Central memory CD4-positive, alpha-beta T cell (primary cell): Measurements from ENCODE around the gene ZNF814.
"Not testable (repeated sequence)": the region's sequence is repeated elsewhere in the genome, so short reads cannot be mapped to it uniquely, and the experiment has no call there.

ENCODE experiments used
- DNase-seq: peaks from one replicate; pipeline ENCODE4 v3.0.0; 2022

ZNF814 gene

GRCh38 chr19:57854117-57854516 is 34.7 kb downstream of the ZNF814 start:
- not testable (repeated sequence) for DNase-seq

GRCh38 chr19:57851812-57852603 is 36.8 kb downstream of the ZNF814 start:
- DNase-seq = not testable (repeated sequence)

- DNase-seq = no peak
These were observed 38.3 kb downstream of the ZNF814 start for GRCh38 chr19:57850553-57851017.

- peak; percentile 83 for DNase-seq
These were observed 39.0 kb downstream of the ZNF814 start, which contains the start of gene ZNF587 for GRCh38 chr19:57849666-57850473. Gene ZNF587 (plus strand): TSS chr19:57849859. CDS start chr19:57850039, 180 bp downstream.

- DNase-seq = not testable (repeated sequence)
These were observed 39.6 kb downstream of the ZNF814 start for GRCh38 chr19:57849162-57849665.

- not testable (repeated sequence) for DNase-seq
These were observed 41.7 kb downstream of the ZNF814 start for GRCh38 chr19:57847164-57847563.

- DNase-seq = no peak
These were observed 47.6 kb downstream of the ZNF814 start for GRCh38 chr19:57841122-57841763.

GRCh38 chr19:57838622-57839191 is 50.1 kb downstream of the ZNF814 start:
- DNase-seq = not testable (repeated sequence)

- DNase-seq = not testable (repeated sequence)
These were observed 51.8 kb downstream of the ZNF814 start for GRCh38 chr19:57836991-57837390.

GRCh38 chr19:57830071-57830602 is 58.7 kb downstream of the ZNF814 start, which contains the start of gene ZNF587B:
Gene ZNF587B (plus strand): TSS chr19:57830299. CDS start chr19:57830529, 230 bp downstream.
- no peak for DNase-seq

GRCh38 chr19:57829316-57829715 is 59.5 kb downstream of the ZNF814 start:
- no peak for DNase-seq

- no peak for DNase-seq
These were observed 63.3 kb downstream of the ZNF814 start for GRCh38 chr19:57825511-57825910.

GRCh38 chr19:57823608-57824007 is 65.2 kb downstream of the ZNF814 start:
- not testable (repeated sequence) for DNase-seq

- not testable (repeated sequence) for DNase-seq
These were observed 65.7 kb downstream of the ZNF814 start for GRCh38 chr19:57823155-57823554.

GRCh38 chr19:57821501-57821900 is 67.3 kb downstream of the ZNF814 start:
- DNase-seq = not testable (repeated sequence)

GRCh38 chr19:57821095-57821494 is 67.7 kb downstream of the ZNF814 start:
- DNase-seq = not testable (repeated sequence)

- no peak for DNase-seq
These were observed 68.2 kb downstream of the ZNF814 start for GRCh38 chr19:57820599-57820998.

- peak; percentile 84 for DNase-seq
These were observed 69.2 kb downstream of the ZNF814 start for GRCh38 chr19:57819475-57820148.

GRCh38 chr19:57818378-57818777 is 70.5 kb downstream of the ZNF814 start:
- DNase-seq = no peak

GRCh38 chr19:57817976-57818375 is 70.9 kb downstream of the ZNF814 start:
- no peak for DNase-seq

- no peak for DNase-seq
These were observed 72.2 kb downstream of the ZNF814 start for GRCh38 chr19:57816652-57817051.
